SU-DHL-6 (cell line): Measurements from ENCODE around the gene RYR2.
"Not testable (repeated sequence)": the region's sequence is repeated elsewhere in the genome, so short reads cannot be mapped to it uniquely, and the experiment has no call there.

Experiments
- H2AFZ ChIP-seq: fragments of 200-600 bp; sonication (generic); 2 replicates; pipeline ENCODE4 v1.6.1; 2014; ENCODE audit warnings: low read depth, mild to moderate bottlenecking, moderate library complexity, mixed read lengths, antibody characterized with exemption, low read length; ENCODE audit not compliant: severe bottlenecking
- H3F3A ChIP-seq: fragments of 200-600 bp; shearing (Covaris generic); 2 replicates; pipeline ENCODE4 v1.6.0; 2016; ENCODE audit warnings: antibody characterized with exemption, mild to moderate bottlenecking; ENCODE audit not compliant: insufficient read depth
- H3K27ac ChIP-seq: fragments of 200-600 bp; sonication (generic); 2 replicates; pipeline ENCODE4 v1.5.1; 2016; ENCODE audit warnings: low read depth, mild to moderate bottlenecking, low read length, moderate library complexity, mixed read lengths
- H3K27me3 ChIP-seq: fragments of 200-600 bp; sonication (generic), shearing (Covaris generic); 2 replicates; pipeline ENCODE4 v1.6.0; 2014; ENCODE audit warnings: mild to moderate bottlenecking, low read length
- H3K36me3 ChIP-seq: fragments of 200-600 bp; sonication (generic); 2 replicates; pipeline ENCODE4 v1.6.1; 2014; ENCODE audit warnings: mild to moderate bottlenecking, low read length, mixed read lengths
- H3K4me2 ChIP-seq: fragments of 300-600, 200-600 bp; shearing (Covaris generic), sonication (generic); 2 replicates; pipeline ENCODE4 v1.6.0; 2014; ENCODE audit warnings: low read length, low read depth, mild to moderate bottlenecking; ENCODE audit not compliant: poor library complexity, severe bottlenecking
- H3K4me3 ChIP-seq: fragments of 200-600 bp; sonication (generic); 2 replicates; pipeline ENCODE4 v1.5.1; 2014; ENCODE audit warnings: antibody characterized with exemption, low read length, mild to moderate bottlenecking, mixed read lengths; ENCODE audit not compliant: insufficient read depth, poor library complexity, severe bottlenecking
- H3K79me2 ChIP-seq: fragments of 200-600 bp; sonication (generic); 2 replicates; pipeline ENCODE4 v1.6.1; 2014; ENCODE audit warnings: mild to moderate bottlenecking, low read length, moderate library complexity; ENCODE audit not compliant: insufficient read depth
- H3K9ac ChIP-seq: fragments of 200-600 bp; sonication (generic); 2 replicates; pipeline ENCODE4 v1.7.0; 2014; ENCODE audit warnings: mild to moderate bottlenecking, low read length
- H3K9me2 ChIP-seq: fragments of 200-600 bp; sonication (generic); replicated peaks from 2 replicates; pipeline ENCODE4 v1.6.1; 2014; ENCODE audit warnings: low read length; ENCODE audit not compliant: insufficient read depth
- H3K9me3 ChIP-seq: fragments of 200-600 bp; sonication (generic); 2 replicates; pipeline ENCODE4 v1.6.1; 2014; ENCODE audit warnings: low read length, mixed read lengths; ENCODE audit not compliant: insufficient read depth
- H4K20me1 ChIP-seq: fragments of 200-600 bp; sonication (generic); 2 replicates; pipeline ENCODE4 v1.6.1; 2014; ENCODE audit warnings: low read depth, mild to moderate bottlenecking, antibody characterized with exemption, low read length, moderate library complexity, mixed read lengths
- EZH2phosphoT487 ChIP-seq: fragments of 200-600 bp; sonication (generic), shearing (Covaris generic); conservative IDR thresholded peaks from 2 replicates; pipeline ENCODE4 v1.6.1; 2018; ENCODE audit warnings: mild to moderate bottlenecking, antibody characterized with exemption, low read length, moderate library complexity, mixed read lengths
- TF ChIP-seq, protein P1 (sequence below): fragments of 200-600 bp; sonication (generic); IDR thresholded peaks from one replicate; pipeline ENCODE4 v1.5.1; 2017; ENCODE audit warnings: antibody characterized with exemption, mild to moderate bottlenecking, low read length, moderate library complexity; ENCODE audit not compliant: insufficient read depth, poor library complexity, severe bottlenecking

The RYR2 gene

GRCh38 chr1:237270353-237270752, 228.4 kb downstream of the RYR2 start:
- Histone ChIP-seq H3F3A (no peaks in the 10 kb centered on the region), H3K9me3 (no peaks in the 10 kb centered on the region), H3K9ac (no peak overlapping the region), H3K27me3 (no peaks in the 10 kb centered on the region), H3K27ac (no peak overlapping the region), H3K79me2 (no peaks in the 10 kb centered on the region), H3K9me2 (no peaks in the 10 kb centered on the region), H3K4me3 (no peak overlapping the region), H4K20me1 (no peaks in the 10 kb centered on the region), H2AFZ (no peak overlapping the region), H3K36me3 (no peaks in the 10 kb centered on the region), H3K4me2 (no peak overlapping the region)
- TF ChIP-seq EZH2phosphoT487 = no peak
- TF ChIP-seq, protein P1, sequence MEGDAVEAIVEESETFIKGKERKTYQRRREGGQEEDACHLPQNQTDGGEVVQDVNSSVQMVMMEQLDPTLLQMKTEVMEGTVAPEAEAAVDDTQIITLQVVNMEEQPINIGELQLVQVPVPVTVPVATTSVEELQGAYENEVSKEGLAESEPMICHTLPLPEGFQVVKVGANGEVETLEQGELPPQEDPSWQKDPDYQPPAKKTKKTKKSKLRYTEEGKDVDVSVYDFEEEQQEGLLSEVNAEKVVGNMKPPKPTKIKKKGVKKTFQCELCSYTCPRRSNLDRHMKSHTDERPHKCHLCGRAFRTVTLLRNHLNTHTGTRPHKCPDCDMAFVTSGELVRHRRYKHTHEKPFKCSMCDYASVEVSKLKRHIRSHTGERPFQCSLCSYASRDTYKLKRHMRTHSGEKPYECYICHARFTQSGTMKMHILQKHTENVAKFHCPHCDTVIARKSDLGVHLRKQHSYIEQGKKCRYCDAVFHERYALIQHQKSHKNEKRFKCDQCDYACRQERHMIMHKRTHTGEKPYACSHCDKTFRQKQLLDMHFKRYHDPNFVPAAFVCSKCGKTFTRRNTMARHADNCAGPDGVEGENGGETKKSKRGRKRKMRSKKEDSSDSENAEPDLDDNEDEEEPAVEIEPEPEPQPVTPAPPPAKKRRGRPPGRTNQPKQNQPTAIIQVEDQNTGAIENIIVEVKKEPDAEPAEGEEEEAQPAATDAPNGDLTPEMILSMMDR = no peak

- not testable (repeated sequence) for H3K4me2 ChIP-seq, H3K9ac ChIP-seq, H3K9me2 ChIP-seq, H3K79me2 ChIP-seq, H3K9me3 ChIP-seq, H3K36me3 ChIP-seq, H3K27me3 ChIP-seq, H2AFZ ChIP-seq, H3K27ac ChIP-seq, H3F3A ChIP-seq, H3K4me3 ChIP-seq, H4K20me1 ChIP-seq
Observed at GRCh38 chr1:237277994-237278393, 236.0 kb downstream of the RYR2 start.

DNA sequence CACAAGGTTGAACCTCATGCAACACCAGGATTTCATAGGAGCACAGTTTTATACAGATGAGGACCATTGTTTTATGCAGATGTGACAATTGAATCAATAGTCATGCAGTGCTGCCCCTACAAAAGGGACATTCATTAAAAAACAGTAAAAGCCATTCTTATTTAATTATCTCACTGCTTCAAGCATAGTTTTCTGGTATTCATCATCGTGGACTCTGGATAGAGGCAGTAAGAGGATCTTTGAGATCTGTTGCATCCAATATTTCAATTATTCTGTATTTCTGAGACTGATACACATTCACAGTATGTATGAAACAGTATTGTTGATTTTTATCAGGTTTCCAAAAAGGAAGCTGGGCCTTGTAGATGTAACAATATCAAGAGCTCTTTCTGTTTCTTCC, 237.6 kb downstream of the RYR2 start:
- Histone ChIP-seq H2AFZ (no peak overlapping the region), H3K36me3 (no peaks in the 10 kb centered on the region), H3K4me3 (no peak overlapping the region), H3K4me2 (no peak overlapping the region), H3K27ac (no peak overlapping the region), H3K9ac (no peak overlapping the region), H4K20me1 (no peaks in the 10 kb centered on the region), H3K79me2 (no peaks in the 10 kb centered on the region), H3K9me2 (no peaks in the 10 kb centered on the region), H3F3A (no peaks in the 10 kb centered on the region), H3K27me3 (no peaks in the 10 kb centered on the region), H3K9me3 (no peaks in the 10 kb centered on the region)
- TF ChIP-seq, protein P1 = no peak
- no peak for TF ChIP-seq EZH2phosphoT487

DNA sequence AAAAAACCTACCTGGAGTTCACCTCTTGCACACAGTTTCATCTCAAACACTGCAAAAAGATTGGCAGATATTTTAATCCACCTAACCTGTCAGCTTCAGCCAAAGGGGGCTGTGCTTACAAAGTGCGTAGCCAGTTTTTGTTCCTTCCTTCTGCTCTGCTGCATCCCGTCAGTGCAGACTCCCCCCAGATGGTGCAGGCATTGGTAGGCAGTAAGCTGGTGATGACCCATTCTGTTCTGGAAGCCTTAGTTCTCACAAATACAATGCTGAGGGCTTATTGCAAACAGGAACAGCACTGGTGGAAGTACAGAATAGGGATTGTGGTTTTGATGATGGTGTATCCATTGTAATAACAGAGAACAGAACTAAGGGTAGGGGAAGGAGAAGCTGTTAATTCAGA, 239.5 kb downstream of the RYR2 start:
- Histone ChIP-seq H4K20me1 (no peaks in the 10 kb centered on the region), H3K27me3 (no peaks in the 10 kb centered on the region), H3K4me3 (no peak overlapping the region), H3K36me3 (no peaks in the 10 kb centered on the region), H3K27ac (no peak overlapping the region), H3K9me3 (no peaks in the 10 kb centered on the region), H3F3A (no peaks in the 10 kb centered on the region), H3K9me2 (no peaks in the 10 kb centered on the region), H3K79me2 (no peaks in the 10 kb centered on the region), H2AFZ (no peak overlapping the region), H3K4me2 (no peak overlapping the region), H3K9ac (no peak overlapping the region)
- TF ChIP-seq EZH2phosphoT487 = no peak
- TF ChIP-seq, protein P1 = no peak
